ENCODE results near the gene AKAP6.

Gene AKAP6

GRCh38 chr14:32477396-32477795 is 148.3 kb downstream of the AKAP6 start:
- no peak for TF ChIP-seq CTCF (IDR thresholded peaks at IDR 0.05)
- H2AFZ ChIP-seq, result no peak overlapping the region
- no peak overlapping the region for H3K4me2 ChIP-seq (ENCODE audit: low read length)

GRCh38 chr14:32478050-32478449 is 149.0 kb downstream of the AKAP6 start:
- Histone ChIP-seq H3K36me3 (ENCODE audit: control insufficient read depth, insufficient read depth, low read length) (no peaks in the 10 kb centered on the region), H3K9me3 (ENCODE audit: control insufficient read depth, low read length) (no peaks in the 10 kb centered on the region), H3K79me2 (no peaks in the 10 kb centered on the region), H2AFZ (no peak overlapping the region), H3K9ac (no peak overlapping the region), H3K4me2 (ENCODE audit: low read length) (no peak overlapping the region), H3K4me3 (ENCODE audit: low read depth, low read length) (no peak overlapping the region), H3K27ac (no peak overlapping the region), H3K27me3 (ENCODE audit: control insufficient read depth, insufficient read depth, low read length) (no peaks in the 10 kb centered on the region), H3K4me1 (peaks cover 7% of the 10 kb centered on the region)
- TF ChIP-seq CTCF (IDR thresholded peaks at IDR 0.05), result no peak

More at GRCh38 chr14:32477396-32477795, 148.3 kb downstream of the AKAP6 start:
- no peaks in the 10 kb centered on the region for H3K9me3 ChIP-seq (ENCODE audit: control insufficient read depth, low read length)
- H3K36me3 ChIP-seq (ENCODE audit: control insufficient read depth, insufficient read depth, low read length), result no peaks in the 10 kb centered on the region
- H3K27me3 ChIP-seq (ENCODE audit: control insufficient read depth, insufficient read depth, low read length), result no peaks in the 10 kb centered on the region
- H3K4me3 ChIP-seq (ENCODE audit: low read depth, low read length), result no peak overlapping the region
- peaks cover 11% of the 10 kb centered on the region for H3K4me1 ChIP-seq
- no peak overlapping the region for H3K9ac ChIP-seq
- H3K79me2 ChIP-seq, result no peaks in the 10 kb centered on the region
- H3K27ac ChIP-seq, result no peak overlapping the region

- Histone ChIP-seq H3K9me3 (ENCODE audit: control insufficient read depth, low read length) (no peaks in the 10 kb centered on the region), H3K4me1 (peaks cover 3% of the 10 kb centered on the region), H3K36me3 (ENCODE audit: control insufficient read depth, insufficient read depth, low read length) (no peaks in the 10 kb centered on the region), H3K4me3 (ENCODE audit: low read depth, low read length) (no peak overlapping the region), H3K9ac (no peak overlapping the region), H3K27me3 (ENCODE audit: control insufficient read depth, insufficient read depth, low read length) (no peaks in the 10 kb centered on the region), H2AFZ (no peak overlapping the region), H3K79me2 (no peaks in the 10 kb centered on the region), H3K27ac (no peak overlapping the region), H3K4me2 (ENCODE audit: low read length) (no peak overlapping the region)
- no peak for TF ChIP-seq CTCF (IDR thresholded peaks at IDR 0.05)
These were observed 151.2 kb downstream of the AKAP6 start for GRCh38 chr14:32480337-32480736.

- Histone ChIP-seq H3K9ac (no peak overlapping the region), H3K9me3 (ENCODE audit: control insufficient read depth, low read length) (no peaks in the 10 kb centered on the region), H3K79me2 (no peaks in the 10 kb centered on the region), H3K4me3 (ENCODE audit: low read depth, low read length) (no peak overlapping the region), H3K27me3 (ENCODE audit: control insufficient read depth, insufficient read depth, low read length) (no peaks in the 10 kb centered on the region), H3K36me3 (ENCODE audit: control insufficient read depth, insufficient read depth, low read length) (no peaks in the 10 kb centered on the region), H3K4me1 (peaks cover 3% of the 10 kb centered on the region), H2AFZ (no peak overlapping the region), H3K27ac (no peak overlapping the region), H3K4me2 (ENCODE audit: low read length) (no peak overlapping the region)
- no peak for TF ChIP-seq CTCF (IDR thresholded peaks at IDR 0.05)
These were observed 152.6 kb downstream of the AKAP6 start for GRCh38 chr14:32481707-32482106.

- H3K79me2 ChIP-seq, result no peaks in the 10 kb centered on the region
- H3K36me3 ChIP-seq (ENCODE audit: control insufficient read depth, insufficient read depth, low read length), result no peaks in the 10 kb centered on the region
- H3K9me3 ChIP-seq (ENCODE audit: control insufficient read depth, low read length), result no peaks in the 10 kb centered on the region
- no peaks in the 10 kb centered on the region for H3K4me1 ChIP-seq
- no peak for TF ChIP-seq CTCF (IDR thresholded peaks at IDR 0.05)
- H3K4me2 ChIP-seq (ENCODE audit: low read length), result no peak overlapping the region
- no peak overlapping the region for H3K4me3 ChIP-seq (ENCODE audit: low read depth, low read length)
- H3K27me3 ChIP-seq (ENCODE audit: control insufficient read depth, insufficient read depth, low read length), result no peaks in the 10 kb centered on the region
- no peak overlapping the region for H2AFZ ChIP-seq
- no peak overlapping the region for H3K9ac ChIP-seq
- no peak overlapping the region for H3K27ac ChIP-seq
These were observed 162.4 kb downstream of the AKAP6 start for GRCh38 chr14:32491416-32492016.

All from parathyroid adenoma (tissue), 2 donors.